GM21717 (cell line): ENCODE results near the gene CGAS.
"Not testable (repeated sequence)": the region's sequence is repeated elsewhere in the genome, so short reads cannot be mapped to it uniquely, and the experiment has no call there.

Experiments used
- ATAC-seq: cut with Tn5 transposase; IDR thresholded peaks from one replicate; pipeline ENCODE4 v1.9.1; 2021; ENCODE audit warnings: mild to moderate bottlenecking, moderate library complexity; ENCODE audit not compliant: unreplicated experiment

The CGAS gene

GRCh38 chr6:73400656-73401055, 51.4 kb downstream of the CGAS start:
- ATAC-seq: no peak

DNA sequence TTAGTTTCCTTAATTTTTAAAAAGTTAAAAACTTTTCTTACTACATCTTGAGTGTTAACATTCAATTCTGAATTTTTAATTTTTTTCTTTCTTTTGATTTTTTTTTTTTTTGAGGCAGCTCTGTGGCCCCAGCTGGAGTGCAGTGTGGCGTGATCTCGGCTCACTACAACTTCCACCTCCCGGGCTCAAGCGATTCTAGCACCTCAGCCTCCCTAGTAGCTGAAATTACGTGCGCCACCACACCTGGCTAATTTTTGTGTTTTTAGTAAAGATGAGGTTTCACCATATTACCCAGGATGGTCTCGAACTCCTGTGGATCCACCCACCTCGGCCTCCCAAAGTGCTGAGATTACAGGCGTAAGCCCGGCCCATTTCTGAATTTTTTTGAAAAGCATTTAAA, 56.2 kb downstream of the CGAS start:
- peak; percentile 70 for ATAC-seq

DNA sequence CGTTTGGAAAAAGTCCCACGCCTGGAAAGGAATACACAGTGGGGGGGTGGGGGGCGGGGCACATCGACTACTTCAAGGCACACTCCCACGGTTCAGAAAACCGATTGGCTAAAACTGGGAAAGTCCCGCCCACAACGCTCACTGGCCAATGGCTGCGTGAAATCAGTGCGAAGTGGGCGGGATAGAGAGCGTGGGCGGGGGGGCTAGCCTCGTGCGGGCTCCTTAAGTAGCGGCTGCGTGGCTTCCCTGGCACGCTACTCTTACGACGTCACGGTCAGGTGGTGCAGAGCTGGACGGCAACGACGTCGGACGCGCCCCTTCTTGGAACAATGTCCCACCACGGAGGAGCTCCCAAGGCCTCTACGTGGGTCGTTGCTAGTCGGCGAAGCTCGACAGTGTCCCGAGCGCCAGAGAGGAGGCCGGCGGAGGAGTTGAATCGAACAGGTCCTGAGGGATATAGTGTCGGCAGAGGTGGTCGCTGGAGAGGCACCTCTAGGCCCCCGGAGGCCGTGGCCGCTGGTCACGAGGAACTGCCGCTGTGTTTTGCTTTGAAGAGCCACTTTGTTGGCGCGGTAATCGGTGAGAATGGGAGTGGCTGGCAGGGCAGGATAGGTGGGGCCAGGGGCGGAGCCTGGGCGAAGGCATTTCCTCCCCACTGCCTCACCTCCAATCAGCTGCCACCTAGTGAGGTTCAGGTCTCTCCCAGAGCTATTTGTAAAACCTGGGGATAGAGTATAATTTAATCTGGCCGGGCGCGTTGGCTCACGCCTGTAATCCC, 57.3 kb downstream of the CGAS start, which contains the start of gene DDX43:
Gene DDX43 (plus strand): TSS at position 252 of the 778 bp plus-strand sequence. CDS start 78 bp downstream, at position 330.
- no peak for ATAC-seq

DNA sequence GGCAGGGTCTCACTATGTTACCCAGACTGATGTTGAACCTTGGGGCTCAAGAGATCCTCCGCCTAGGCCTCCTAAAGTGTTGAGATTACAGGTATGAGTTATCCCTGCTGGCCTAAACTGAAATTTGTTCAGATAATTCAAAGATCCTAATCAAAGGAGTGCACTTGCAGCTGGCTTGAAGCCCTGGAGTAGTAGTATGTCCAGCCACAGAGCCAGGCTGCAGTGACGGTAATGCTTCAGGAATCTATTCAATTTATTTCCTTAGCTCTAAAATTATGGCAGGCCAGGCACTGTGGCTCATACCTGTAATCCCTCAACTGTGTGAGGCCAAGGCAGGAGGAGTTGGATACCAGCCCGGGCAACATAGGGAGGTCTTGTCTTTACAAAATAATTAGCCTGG, 58.8 kb downstream of the CGAS start:
- ATAC-seq: no peak

GRCh38 chr6:73392188-73392587, 59.9 kb downstream of the CGAS start:
- ATAC-seq: not testable (repeated sequence)

GRCh38 chr6:73391675-73392074, 60.4 kb downstream of the CGAS start:
- no peak for ATAC-seq

DNA sequence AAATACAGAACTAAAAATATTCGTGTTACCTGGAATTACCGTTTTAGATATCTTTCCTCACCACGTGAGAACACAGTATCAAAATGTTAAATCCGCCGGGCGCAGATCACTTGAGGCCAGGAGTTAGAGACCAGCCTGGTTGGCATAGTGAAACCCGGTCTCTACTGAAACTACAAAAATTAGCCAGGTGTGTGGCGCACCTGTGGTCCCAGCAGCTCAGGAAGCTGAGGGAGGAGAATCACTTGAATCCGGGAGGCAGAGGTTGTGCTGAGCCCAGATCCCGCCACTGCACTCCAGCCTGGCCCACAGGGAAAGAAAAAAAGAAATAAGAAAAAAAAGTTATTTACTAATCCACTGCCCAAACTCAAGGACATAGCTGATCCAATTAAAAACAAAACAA, 62.2 kb downstream of the CGAS start:
- ATAC-seq: no peak

DNA sequence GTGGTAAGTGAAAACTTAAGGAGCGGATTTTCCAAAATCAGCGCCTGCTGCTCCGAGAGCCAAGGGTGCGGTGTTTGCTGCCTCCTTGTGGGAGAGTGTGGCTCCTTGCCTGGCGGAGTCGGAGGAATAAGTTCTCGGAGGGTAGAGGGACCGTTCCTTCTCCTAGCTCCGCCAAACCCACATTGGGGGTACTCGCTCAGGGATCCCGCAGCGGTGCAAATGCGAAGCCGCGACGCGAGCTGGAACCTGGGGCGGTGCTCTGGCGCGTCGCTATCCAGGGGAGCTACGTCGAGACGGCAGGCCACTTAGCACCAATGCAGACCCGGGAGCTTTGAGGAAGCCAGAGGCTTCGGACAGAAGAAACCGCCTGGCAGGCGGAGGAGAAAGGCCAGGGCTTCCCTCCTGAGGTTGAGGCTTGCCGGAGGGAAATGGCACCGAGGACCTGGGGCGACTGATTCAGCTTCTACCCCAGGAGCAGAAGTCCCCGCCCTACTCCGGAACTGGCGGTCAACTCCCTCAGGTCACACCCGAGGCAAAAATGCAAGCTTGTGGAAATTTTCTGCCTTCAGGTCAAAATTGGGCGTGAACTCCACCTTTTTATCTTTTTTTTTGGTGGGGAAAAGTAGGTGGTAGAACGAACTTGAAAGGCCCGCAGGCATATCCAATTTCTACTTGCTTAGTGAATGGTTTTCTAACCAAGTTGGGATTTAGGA, 63.1 kb downstream of the CGAS start:
- peak; percentile 80 for ATAC-seq

DNA sequence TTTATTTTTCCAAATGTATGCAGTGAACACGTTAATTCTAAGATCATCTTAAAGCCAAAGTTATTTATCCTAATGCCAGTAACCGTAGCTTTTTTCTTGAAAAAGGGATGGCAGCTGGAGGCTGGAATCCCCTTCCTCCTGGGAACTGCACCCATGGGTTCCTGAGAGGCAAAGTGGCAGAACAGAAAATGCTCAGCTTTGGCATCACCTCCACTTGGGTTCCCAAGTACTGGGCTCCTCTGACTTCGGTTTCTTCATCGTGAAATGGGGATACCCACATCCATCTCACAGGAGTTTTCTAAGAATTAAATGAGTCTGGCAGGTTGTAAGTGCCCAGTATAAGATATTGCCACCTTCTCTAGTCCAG, 63.7 kb downstream of the CGAS start:
- peak; percentile 26 for ATAC-seq

DNA sequence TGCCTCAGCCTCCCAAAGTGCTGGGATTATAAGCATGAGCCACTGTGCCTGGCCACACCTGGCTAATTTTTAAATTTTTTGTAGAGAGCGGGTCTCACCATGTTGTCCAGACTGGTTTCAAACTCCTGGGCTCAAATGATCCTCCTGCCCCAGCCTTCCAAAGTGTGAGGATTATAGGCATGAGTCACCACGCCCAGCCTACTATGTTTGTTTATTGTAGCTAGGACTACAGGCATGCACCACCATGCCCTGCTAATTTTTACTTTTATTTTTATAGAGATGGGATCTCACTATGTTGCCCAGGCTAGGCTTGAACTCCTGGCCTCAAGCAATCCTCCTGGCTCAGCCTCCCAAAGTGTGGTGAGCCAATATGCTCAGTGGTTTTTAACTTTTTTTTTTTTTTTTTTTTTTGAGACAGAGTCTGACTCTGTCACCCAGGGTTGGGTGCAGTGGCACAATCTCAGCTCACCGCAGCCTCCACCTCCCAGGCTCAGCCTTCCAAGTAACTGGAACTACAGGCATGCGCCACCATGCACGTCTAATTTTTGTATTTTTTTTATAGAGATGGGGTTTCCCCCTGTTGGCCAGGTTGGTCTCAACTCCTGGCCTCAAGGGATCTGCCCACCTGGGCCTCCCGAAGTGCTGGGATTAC, 69.5 kb downstream of the CGAS start:
- no peak for ATAC-seq

GRCh38 chr6:73381531-73381930, 70.6 kb downstream of the CGAS start:
- not testable (repeated sequence) for ATAC-seq

DNA sequence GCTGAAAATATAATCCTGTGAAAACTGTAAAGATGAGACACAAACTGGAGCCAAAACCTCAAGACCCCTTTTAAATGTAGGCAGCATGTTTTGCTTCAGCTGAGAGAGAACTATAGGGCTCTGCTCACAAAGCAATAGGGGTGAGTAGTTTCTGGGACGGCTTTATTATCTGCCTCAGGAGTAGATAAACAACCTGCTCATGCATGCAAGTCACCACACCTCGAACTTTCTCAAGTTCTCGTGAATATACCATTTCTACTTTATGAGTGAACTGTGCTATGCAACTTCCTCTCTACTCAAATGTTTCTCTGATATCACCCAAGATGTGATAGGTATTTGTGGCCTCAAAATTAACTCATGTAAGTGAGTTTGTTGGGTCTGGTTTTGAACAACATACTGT, 74.9 kb downstream of the CGAS start:
- ATAC-seq: no peak

- ATAC-seq: no peak
Measured at GRCh38 chr6:73375216-73375615, 76.9 kb downstream of the CGAS start.
